SKM-1 treated with dmso at 0.1 percent for 144 hours (cell line): ENCODE results near the gene RIT2.

ENCODE experiments used
- DNase-seq: peaks from one replicate; lab custom pipeline; 2025; ENCODE audit not compliant: unreplicated experiment; lab: John Stamatoyannopoulos, UW

The RIT2 gene

GRCh38 chr18:42706618-42707017 lies 408.9 kb downstream of the RIT2 start:
- DNase-seq = no peak

DNA sequence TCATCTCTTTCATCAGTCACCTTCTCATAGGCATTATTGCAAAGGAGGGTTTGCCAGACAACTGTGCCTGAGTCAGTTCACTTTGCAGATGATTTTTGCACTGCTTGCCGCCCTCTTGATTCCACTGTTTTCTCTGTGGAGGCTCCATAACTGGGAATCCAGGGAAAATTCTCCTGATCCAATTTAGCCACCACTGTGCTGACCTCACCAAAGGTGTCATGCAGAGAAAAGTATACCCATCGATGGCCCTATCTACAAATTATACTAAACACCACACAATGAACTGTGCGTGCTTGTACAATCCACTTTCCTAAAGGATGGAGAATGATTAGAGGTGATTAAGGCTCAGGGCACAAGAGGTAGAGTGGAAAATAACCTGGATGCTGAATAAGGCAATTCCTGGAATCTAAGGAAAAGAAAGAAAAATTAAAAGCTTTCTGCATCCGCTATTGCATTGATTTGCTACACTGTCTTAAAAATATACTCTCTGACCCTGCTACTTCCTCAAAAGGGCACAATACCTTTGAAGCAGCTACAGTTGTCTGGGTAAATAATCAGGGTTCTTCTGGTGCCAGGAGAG lies 409.4 kb downstream of the RIT2 start:
- DNase-seq = no peak
